Activated T-cell treated with anti-CD3 and anti-CD28 coated beads, Interleukin-2, amount 50 U/mL, for 1 hour (primary cell): ENCODE data around the gene IFNA13.
"Not testable (repeated sequence)": the region's sequence is repeated elsewhere in the genome, so short reads cannot be mapped to it uniquely, and the experiment has no call there.

Experiments used
- DNase-seq: peaks from one replicate; pipeline ENCODE4 v3.0.0-alpha.2; 2020

The IFNA13 gene

DNA sequence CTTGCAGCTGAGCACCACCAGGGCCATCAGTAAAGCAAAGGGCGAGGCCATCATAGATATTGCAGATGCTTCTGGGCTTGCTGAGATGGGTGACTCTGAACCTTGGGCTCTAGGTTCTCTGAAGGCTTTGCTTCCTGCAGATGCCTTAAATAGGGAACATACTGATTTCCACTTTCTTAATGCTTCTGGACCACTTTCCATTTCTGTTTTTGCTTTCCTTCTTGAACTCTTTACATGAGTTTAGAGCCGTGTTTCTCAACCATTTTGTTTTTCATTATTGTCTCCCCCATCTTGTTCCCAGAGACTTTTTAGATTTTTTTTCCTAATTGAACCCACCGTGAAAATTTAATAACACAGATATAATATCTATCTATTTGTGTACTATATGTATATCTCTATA lies at the start of gene IFNA13:
TSS of gene IFNA13 (minus strand) at position 101 of the 400 bp plus-strand sequence. CDS start at position 54, 47 bp downstream.
- DNase-seq = no peak

DNA sequence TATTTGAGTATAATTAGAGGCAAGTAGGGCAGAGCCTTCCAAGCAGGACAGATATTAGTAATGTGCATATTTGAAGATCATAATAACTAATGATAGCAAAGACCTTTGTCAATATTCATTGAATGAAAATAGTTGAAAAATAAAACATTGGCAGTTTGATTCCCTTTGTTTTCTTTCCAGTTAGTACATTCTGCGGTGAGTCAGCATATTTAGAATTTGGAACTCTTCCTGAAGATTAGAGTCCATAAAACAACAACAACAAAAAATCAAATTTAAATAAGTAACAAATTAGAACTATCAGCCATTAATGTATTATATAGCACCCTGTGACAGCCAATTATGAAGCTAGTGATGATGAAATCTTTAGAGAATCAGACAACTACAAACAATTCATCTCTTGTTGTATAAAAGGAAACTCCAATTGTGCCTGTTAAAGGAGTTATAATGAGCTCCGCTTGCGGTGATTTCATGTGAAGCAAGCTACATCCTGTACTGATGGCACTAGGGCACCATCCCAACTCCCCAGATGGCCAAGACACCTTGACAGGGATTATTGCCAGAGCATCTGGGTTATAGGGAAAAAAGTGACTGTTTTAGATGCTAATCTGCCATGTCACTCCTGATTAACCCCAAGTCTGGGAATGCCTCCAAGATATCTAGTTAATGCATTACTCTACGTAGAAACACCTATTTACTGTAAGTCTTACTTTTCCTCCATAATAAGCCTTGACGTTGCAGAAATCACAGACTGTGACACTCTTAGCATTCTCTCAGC lies 47.8 kb upstream of the IFNA13 start:
- DNase-seq = no peak

DNA sequence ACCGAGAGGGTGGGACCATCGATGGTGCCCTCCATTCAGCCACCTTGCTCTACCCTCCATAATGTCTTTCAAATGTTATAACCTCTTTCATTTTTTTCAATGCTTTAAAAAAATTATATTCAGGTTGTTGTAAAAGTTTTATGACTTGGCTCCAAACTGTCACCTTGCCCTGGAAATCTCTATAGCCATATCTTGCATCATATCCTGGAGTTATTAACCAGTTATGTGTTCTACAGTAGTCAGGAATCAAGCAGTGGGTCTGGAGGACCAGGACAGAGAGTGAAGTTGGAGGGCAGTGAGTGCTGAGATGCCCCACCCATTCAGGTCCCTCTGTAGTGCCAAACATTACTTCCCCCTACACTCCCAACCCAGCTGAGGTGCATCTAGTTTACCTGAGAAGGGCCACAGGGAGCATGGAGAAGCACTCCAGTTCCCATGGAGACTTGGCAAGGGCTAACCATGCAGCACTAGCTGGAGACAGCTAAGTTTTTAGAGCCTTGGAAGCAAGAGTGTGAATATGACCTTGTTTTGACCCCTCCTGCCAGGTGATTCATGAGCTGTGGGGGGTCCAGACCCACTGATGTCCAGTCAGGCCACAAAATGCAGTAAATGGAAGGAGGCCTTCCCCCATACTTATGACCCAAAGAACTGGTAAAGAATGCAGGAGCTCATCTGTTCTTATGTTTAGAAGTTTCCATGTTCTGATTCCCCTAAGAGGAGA lies 46.5 kb upstream of the IFNA13 start:
- no peak for DNase-seq

DNA sequence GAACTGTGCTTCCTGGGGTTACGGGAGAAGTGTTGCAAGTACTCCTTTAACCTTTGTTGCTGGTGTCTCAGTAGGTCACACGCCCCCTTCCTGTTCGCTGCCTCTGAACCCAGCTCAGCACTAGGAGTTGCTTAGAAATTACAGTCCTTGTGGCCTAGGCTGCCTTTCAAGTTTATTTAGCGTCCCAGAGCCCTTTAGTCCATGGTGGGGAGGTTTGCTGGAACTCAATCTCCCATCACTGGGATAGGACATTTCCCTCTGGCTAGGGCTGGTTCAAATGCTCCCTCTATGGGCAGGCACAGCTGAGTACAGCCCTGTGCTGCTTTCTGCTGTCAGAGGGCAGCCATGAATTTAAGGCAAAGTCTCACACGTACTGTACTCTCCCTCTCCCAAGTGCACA lies 45.8 kb upstream of the IFNA13 start:
- DNase-seq = no peak

DNA sequence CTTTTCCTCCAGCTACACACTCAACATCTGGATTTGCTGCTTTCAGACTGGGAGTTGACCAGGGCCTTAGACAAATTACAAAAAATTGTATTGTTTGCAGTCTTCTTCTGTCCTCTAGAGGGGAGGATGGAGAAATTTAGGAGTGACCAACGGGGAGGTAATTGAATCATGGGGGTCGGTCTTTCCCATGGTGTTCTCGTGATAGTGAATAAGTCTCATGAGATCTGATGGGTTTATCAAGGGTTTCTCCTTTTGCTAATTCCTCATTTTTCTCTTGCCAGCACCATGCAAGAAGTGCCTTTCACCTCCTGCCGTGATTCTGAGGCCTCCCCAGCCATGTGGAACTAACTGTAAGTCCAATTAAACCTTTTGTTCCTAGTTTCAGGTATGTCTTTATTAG lies 45.3 kb upstream of the IFNA13 start:
- no peak for DNase-seq

DNA sequence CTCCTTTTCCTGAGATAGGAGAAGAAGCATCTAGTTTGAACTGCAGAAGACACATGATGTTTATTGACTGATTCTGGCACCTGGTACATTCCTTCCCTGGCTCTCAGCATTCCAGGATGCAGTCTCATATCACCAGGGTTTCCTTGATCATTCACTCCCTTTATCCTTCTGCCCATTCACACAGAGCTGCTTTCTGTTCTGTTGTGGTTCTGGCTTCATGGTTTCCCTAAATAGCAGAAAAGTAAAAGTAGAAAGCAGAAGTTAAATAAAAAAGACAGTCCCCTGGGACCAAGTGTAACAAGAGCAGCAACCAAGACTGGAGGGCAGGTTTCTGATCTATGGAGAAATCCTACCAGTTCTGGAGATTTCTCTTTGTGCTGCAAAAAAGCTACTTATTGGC lies 44.2 kb upstream of the IFNA13 start:
- no peak for DNase-seq

DNA sequence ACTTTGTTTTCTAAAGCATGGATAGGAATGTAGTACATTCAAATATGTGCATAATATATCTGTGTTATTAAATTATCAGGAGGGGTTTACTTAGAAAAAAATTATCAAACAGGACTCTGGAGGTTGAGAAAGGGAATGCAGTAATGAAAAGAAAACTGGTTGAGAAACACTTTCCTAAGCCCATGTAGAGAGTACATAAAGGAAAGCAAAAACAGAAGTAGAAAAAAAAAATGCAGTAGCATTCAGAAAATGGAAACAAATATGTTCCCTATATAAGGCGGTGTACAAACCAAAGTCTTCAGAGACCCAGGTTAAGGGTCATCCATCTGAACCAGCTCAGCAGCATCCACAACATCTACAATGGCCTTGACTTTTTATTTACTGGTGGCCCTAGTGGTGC lies 41.0 kb upstream of the IFNA13 start, which contains the start of gene IFNA8:
TSS of gene IFNA8 (plus strand) at position 301 of the 400 bp plus-strand sequence. CDS start at position 361, 60 bp downstream.
- DNase-seq = no peak

DNA sequence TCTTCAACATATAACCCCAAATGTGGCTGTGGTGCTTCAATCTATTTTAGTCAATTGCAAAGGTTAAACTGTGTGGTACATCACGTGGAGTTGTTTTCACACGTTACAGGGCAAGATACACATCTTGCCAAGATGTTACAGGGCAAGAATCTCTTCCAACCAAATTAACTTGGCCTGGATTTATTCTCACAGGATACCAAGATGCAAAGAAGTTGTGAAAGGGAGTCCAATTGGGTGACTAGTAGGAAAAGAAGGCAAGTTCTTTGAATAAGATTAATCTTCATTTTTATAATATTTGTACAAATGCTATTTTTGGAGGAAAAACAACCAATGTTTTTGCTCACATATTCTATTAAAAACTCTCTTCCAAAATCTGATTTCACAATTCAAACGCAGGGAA lies 36.3 kb upstream of the IFNA13 start:
- DNase-seq = no peak

DNA sequence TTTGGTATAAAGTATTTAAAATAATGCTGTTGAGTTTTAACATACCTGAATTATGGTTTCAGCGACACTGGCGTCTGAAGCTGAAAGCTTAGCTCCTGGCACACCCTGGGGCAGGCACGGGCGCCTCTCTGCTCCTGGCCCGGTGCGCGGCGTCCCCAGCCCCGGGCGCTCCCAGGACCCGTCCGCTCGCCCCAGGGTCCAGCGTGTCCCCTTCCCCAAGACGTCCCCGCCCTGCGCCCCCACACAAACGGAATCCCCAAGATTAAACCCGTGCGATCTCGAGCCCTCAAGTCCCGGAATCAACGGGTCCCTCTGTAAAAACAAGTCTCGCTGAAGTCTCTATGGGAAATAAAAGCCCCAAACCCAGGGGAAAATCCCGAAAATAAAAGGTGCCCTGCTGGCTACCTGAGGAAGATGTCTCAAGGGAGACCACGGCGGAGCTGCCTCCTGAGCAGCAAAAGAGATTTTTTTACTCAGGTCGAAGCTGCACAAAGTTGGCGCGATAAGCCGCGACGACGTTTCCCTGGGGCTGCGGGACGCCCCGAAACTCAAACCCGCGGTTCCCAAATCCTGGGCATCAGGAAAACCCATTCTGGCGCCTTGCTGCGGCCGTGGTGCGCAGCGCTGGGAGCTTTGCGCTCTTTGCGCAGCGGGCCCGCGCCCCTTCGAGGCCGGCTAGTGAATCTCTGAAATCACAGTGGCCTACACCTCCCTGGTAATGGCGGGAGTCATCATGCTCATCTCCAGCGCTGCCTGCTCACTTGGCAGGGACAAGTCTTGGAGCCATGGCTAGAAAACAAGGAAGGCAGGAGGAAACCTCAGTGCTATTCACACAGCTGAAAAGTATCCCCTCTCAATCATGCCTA lies 34.8 kb upstream of the IFNA13 start:
- DNase-seq = peak; percentile 31

DNA sequence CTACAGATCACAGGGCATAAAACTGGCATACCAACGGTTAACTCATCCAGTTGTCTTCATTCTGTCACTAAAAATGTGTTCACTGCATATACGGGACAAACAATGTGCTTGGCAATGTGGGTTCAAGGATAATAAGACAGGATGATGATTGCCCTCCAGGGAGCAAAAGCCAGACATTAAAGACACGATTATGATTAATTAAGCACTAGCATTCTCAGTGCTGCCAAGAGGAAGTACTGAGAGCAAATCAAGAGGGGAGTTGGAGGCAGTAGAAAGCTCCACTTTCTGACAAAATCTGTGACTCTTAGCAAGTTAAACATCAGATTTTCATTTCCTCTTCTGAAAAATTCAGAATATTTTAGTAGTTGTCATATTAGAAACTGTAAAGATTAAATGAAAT lies 32.1 kb upstream of the IFNA13 start:
- no peak for DNase-seq

DNA sequence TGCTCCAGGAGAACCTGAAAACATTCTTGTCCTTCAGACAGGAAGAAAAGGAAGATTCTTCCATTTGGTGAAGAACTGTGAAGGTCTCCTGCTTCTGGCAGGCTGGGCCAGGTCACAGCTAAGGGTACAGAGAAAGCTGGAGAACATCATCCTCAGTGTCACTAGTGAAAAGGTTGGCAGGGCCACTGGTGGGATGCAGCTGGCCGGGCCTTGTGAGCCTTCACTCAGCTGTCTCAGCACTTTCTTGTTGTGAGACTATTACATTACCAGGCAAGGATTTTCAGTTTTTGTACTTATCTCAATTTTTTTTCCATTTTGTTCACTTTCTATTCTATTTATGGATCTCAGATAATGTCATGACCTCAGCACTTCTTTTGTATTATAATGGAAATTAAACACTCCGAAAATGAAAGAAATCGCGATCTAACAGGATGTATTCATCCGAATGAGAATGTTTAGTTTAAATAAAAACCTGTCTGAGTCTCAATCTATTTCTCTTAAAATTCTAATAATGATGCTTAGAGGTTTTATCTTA lies 31.2 kb upstream of the IFNA13 start:
- DNase-seq = no peak

DNA sequence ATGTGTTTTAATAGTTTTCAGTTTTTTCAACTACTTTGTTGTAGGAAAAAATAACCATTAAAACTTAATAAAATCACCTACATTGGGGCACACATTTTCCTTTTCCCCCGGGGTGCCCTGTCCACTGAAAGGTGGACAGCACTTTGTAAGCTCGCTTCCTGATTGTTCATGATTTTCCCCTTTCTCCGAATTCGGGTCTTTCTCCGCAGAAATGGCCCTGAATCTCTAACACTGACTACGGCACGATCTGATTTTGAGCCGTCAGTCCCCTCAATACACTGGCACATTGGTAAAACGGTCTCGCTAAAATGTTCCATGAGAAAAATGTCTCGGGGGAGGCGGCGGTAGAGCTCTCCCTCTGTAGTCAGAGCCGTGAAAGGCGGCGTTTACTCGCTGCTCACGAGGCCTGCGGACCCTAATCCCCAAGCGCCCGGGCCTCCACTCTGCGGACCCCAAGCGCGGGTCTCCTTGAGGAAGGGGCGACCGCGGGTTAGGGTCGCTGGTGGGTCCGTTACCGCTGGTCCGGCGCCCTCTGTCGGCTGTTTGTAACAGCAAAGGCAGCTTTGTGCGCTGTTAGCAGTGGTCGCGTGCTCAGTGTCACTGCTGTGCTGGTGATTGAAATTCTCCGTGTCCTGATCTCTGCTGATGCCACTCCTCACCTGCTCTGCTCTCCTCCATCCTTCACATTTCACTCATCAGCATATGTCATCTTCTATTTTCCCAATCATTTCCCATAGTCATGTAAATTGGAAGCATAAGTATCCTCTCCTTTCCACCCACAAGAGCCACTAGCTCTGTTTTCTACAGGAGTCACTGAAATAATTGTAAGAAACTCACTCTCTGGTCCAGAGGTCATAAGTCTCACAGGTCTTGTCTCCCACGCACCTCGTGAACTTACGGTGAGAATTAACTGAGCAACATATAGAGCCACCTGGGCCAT lies 28.2 kb upstream of the IFNA13 start:
- DNase-seq = peak; percentile 73

DNA sequence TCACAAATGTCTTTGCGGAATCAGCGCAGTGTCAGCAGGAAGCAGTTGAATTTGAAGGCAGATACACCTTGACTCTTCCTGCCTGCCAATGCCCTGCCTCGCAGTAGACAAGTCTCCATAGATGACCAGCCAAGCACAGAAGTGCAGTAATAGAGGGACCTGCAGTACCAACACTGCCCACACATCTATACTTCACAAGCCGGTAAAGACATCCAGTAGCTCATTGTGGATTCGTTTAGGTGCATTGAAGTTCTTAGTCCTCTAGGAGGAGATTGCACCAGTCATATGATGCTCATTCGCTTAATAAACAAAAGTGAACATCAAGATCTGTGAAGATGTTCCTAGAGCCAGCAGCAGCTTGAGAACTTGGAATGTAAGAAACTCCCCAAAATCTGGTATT lies 24.4 kb upstream of the IFNA13 start:
- no peak for DNase-seq

DNA sequence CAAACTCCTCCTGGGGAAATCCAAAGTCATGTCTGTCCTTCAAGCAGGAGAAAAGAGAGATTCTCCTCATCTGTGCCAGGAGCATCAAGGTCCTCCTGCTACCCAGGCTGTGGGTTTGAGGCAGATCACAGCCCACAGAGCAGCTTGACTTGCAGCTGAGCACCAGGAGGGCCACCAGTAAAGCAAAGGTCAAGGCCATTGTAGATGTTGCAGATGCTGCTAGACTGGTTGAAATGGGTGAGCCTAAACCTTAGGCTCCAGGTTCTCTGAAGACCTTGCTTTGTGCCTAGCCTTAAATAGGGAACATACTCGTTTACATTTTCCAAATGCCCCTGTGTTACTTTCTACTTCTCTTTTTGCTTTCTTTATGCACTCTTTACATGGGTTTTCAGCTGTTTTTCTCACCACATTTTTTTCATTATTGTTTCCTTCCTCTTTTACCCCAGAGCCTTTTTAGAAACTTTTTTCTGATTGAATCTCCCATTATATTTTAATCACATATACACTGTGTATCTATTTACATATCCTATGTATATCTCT lies 17.3 kb upstream of the IFNA13 start, which contains the start of gene IFNA2:
TSS of gene IFNA2 (minus strand) at position 268 of the 540 bp plus-strand sequence. CDS start at position 199, 69 bp downstream.
- DNase-seq = no peak

DNA sequence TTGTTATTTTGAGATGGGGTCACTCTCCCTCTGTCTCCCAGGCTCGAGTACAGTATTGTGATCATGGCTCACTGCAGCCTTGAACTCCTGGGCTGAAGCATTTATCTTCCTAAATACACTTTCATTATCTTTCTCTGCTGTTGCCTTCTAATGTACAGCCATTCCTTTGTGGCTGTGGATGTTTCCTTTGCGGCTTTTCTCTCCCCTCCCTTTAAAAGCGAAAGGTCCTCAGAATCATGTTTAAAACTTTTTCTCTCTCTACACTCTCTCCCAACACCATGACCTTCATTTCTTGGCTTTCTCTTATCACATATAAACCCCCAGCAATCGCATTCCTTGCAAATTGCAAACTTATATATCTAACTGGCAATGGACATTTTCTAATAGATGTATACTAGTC lies 15.8 kb upstream of the IFNA13 start:
- DNase-seq = no peak

DNA sequence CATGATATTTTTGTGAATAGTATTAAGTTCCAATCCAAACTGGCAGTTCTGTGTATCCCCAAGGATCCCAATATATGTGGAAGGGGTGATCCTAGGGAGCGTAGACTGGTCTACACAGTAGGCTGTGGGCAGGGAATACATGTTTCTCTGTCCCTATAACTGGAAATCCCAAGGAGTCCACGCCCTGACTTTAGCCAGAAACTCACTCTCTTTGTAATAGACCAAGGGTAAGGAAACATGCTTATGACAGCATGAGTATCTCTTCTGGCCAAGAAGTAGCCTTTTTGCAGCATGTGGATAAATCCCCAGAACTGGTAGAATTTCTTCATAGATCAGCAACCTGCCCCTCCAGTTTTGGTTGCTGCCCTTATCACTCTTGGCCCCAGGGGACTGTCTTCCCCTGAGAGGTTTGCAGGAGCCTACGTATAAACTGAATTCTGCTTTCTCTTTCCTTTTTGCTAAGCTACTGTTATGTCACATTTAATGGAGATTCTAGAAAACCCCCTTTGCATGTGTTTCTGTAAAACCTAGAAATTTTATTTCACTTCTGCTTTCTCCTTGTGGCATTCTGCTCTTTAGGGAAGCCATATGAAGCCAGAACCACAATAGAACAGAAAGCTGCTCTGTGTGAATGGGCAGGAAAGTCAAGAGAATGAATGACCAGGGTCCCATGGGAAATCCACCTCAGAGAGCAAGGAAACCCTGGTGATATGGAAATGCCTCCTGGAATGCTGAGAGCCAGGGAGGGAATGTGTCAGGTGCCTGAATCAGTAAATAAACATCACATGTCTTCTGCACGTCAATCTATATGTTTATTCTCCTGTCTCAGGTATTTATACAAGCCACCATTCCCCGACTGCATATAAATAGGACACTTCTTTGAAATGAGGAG lies 13.8 kb upstream of the IFNA13 start:
- DNase-seq = no peak

DNA sequence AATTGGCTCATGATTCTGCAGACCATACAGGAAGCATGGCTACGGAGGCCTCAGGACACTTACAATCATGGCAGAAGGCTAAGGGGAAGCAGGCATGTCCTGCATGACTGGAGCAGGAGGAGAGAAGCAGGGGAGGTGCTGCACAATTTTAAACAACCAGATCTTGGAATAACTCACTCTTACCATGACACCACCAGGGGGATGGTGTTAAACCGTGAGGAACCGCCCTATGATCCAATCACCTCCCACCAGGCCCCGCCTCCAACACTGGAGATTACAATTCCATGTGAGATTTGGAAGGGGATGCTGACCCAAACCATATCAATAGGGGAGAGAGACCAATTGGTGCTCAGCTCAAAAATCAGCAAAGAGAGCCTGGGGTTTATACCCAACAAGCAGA lies 3.6 kb upstream of the IFNA13 start:
- not testable (repeated sequence) for DNase-seq

DNA sequence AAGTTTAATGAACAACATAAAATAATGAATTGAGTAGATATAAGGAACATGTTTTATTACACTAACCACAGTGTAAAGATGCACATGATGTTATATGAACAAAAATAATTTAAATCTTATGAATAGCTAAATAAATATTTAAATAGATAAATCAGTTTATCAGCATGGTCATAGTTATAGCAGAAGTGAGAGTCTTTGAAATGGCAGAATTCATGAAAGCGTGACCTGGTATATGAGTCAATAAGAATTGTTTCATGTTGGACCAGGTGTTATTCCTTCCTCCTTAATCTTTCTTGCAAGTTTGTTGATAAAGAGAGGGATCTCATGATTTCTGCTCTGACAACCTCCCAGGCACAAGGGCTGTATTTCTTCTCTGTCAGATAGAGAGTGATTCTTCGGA lies 688 bp downstream of the IFNA13 start:
- DNase-seq = not testable (repeated sequence)

DNA sequence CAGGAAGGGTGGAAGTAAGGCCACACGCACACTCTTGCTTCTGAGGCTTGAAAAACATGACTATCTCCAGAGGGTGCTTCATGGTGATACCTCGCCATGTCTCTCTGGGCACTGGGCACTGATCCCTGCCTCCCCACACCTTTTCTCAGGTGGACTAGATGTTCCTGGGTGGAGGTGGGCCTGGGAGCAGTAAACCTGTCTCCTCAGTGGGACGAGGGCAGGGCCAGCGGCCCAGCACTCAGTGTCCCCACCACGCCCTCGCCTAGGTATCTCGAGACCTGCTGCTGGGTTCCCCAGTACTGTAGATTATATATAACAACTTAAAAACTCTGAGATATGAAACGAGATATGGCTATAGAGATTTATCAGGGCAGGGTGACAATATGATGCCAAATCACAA lies 5.6 kb downstream of the IFNA13 start:
- DNase-seq = no peak
